RKO (cell line): ENCODE measurements around the gene GNA14.
"Not testable (repeated sequence)": the region's sequence is repeated elsewhere in the genome, so short reads cannot be mapped to it uniquely, and the experiment has no call there.

ENCODE experiments used
- DNase-seq: peaks from one replicate; pipeline ENCODE4 v3.0.0-alpha.2; 2016; ENCODE audit warnings: low spot score

The GNA14 gene

GRCh38 chr9:77648234-77649108 is at the start of gene GNA14:
GNA14 (minus strand) TSS chr9:77648322; CDS start chr9:77647793, 529 bp downstream.
- DNase-seq: no peak

- DNase-seq: no peak
Measured at GRCh38 chr9:77697238-77697984, 49.3 kb upstream of the GNA14 start.

- not testable (repeated sequence) for DNase-seq
Measured at GRCh38 chr9:77690723-77691122, 42.6 kb upstream of the GNA14 start.

DNA sequence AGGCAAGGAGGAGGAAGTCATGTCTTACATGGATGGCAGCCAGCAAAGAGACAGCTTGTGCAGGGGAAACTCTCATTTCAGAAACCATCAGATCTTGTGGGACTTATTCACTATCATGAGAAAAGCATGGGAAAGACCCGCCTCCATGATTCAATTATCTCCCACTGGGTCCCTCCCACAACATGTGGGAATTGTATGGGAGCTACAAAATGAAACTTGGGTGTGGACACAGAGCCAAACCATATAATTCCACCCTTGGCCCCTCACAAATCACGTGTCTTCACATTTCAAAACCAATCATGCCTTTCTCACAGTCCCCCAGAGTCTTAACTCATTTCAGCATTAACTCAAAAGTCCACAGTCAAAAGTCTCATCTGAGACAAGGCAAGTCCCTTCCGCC is 42.0 kb upstream of the GNA14 start:
- not testable (repeated sequence) for DNase-seq

GRCh38 chr9:77687737-77688136 is 39.6 kb upstream of the GNA14 start:
- not testable (repeated sequence) for DNase-seq

GRCh38 chr9:77680581-77680980 is 32.5 kb upstream of the GNA14 start:
- DNase-seq: no peak

DNA sequence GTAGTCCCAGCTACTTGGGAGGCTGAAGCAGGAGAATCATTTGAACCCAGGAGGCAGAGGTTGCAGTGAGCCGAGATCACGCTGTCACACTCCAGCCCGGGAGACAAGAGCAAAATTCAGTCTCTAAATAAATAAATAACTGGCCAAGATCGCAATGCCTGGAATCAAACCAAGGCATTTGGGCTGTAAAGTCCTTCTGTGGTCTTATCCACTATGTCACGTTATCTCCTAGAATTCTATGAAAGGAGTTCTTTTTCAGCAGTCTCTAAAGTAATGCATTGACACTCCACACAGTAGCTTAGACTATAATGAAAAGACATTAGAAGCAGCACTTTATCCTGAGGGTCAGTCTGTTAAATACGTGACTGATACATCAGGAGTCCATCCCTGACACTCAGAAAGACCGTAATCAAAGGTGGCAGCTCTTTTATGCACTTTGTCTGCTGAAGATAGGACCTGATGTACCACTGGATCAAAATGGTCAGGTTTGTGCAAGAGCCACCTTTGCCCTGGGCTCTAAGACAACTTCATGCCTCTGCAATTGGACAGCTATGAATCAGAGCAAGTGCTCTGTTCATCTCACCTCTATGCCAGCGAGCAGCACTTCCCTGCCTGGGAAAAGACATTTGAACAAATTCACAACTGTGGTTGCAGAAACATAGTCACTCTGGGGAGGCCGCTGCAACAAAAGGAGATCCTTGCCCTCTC is 31.7 kb upstream of the GNA14 start:
- DNase-seq: no peak

DNA sequence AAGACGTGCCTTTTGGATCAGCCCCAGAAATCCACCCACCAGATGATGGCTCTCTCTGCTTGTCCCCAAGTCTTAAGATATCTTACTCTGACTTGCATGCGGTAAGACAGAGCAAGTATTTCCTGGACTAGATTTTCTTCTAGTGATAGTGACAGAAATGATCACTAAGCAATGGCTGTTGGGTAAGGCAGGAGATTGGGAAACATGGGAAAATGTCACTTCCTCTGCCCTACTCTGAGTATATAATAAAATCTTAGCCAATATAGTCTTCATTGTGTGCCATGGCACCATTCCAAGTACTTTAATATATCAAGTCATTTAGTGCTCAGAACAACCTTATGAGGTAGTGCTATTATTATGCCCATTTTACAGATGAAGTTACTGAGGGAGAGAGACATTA is 31.0 kb upstream of the GNA14 start:
- DNase-seq: no peak

- DNase-seq: no peak
Measured at GRCh38 chr9:77677957-77678535, 29.9 kb upstream of the GNA14 start.

- no peak for DNase-seq
Measured at GRCh38 chr9:77677397-77677796, 29.3 kb upstream of the GNA14 start.

GRCh38 chr9:77673941-77674791 is 26.0 kb upstream of the GNA14 start:
- peak; percentile 5 for DNase-seq

DNA sequence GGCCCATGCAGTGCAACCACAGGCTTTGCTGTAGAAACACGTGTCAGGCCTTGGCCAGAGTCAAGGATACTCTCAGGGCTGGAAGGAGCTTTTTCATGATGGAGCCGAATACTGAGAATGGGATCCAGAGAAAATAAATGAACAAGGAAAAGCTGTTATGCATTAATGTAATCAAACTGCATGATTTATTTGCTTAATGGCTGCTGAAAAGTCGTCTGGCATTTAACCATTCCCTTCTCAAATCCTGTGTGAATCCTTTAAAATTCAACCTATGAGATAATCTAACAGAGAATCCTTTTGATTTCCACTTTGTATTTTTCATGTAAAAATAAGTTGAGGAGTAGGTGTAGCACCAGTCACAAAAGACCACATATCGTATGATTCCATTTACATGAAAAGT is 24.1 kb upstream of the GNA14 start:
- DNase-seq: no peak

DNA sequence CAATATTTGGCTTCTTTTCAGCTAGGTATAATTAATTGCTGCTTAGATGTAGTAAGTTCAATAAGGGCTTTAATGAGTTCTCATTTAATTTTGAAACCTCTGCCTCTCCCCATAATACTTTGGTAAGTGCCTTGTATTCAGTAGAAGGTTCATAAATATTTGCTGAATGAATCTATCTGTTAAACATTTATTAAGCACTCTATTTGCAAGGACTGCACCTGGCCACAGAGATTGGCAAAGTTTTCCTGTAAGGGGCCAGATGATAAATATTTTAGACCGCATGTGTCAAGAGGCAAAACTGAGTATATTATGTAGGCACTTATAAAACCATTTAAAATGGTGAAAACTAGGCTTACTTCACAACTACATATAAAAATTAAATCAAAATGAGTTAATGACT is 19.0 kb upstream of the GNA14 start:
- no peak for DNase-seq

DNA sequence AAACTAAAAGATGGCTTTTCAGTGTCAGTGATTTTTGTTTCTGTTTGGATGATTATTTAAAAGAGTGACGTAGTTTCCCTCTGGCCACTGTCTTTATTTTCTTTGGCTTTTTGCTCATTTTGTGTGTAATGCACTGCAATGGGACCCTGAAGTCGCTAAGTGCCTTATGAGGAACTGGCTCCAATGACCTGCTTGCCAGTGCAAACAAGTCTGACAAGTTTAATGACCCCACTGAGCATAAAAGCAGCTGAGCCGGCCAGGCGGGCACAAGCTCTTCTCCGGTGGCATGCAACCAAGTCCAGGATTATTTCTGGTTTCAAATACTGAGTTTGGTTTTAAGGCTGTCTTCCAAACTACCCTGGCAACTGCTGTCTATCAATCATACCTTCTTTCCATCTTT is 15.6 kb upstream of the GNA14 start:
- no peak for DNase-seq

GRCh38 chr9:77661566-77662085 is 13.5 kb upstream of the GNA14 start:
- no peak for DNase-seq

DNA sequence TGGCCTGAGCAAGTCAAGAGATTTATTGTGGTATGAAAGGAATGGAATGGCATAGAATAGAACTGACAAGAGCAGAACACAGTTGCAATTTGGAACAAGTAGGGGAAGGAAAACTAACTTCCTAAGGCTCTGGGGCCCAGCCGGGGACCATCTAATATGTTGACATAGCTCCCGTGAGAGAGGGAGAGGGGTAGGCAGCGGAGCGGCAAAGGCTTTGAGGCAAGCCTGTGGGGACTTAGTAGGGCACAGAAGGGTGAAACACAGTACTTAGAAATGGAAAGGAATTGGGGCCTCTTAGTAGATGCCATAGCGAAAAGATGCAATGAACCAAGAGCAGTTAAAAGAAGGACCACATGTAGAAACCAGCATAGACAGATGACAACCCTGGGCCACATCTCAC is 11.8 kb upstream of the GNA14 start:
- DNase-seq: no peak

- DNase-seq: no peak
Measured at GRCh38 chr9:77651203-77651602, 3.1 kb upstream of the GNA14 start.

DNA sequence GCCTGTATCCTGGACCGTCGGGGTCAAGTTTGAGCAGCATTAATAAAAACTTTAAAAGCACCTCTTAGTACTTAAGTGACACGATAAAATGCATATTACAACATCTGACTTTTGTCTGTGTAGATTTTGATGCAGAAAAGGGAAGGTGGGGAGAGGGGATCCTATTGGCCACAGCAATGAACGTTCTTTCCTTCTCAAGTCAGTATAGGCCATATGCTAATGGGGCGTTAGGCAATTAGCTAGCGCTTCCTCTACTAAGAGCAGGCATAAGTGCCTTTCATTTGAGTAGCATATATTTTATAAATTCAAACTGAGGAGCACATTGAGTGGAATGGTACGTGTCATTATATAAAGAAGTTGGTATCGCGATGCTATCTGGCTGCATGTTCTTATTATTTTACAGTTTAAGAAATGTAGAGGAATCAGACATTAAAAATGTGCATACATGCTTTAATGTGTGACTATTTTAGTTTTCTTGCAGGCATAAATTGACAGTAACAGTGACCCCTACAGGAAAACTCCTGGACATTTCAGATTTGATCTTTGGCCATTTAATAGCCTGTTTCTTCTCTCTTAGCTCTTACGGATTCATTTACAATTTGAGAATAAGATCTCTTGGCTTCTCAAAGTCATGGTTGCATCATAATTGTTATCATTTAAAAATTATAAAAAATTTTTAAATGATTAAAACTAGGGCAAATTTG is 1.1 kb upstream of the GNA14 start:
- peak; percentile 10 for DNase-seq

- no peak for DNase-seq
Measured at GRCh38 chr9:77647267-77648233, 572 bp downstream of the GNA14 start.
